Panc1 (cell line): Measurements from ENCODE around the gene CCDC194. TPM values are rescaled to one million over a fixed set of nuclear protein-coding genes. Genes with fewer than 3 reads are reported as not detected.

Experiments used
- ATAC-seq: fragments of 200-7000 bp; cut with Tn5 transposase; 2 replicates; pipeline ENCODE4 v1.9.1; 2020; ENCODE audit warnings: mild to moderate bottlenecking, moderate library complexity
- BruUV-seq: library from RNA; stranded (reverse); fragments of 400-500 nt; replicated peaks from 2 replicates; lab custom pipeline; 2021; lab: Mats Ljungman, UMichigan
- CTCF ChIA-PET: fragments of 300-600 bp; sonication (Branson Sonifier 250); formaldehyde crosslinking; loops from one replicate; lab custom pipeline; 2022; ENCODE audit warnings: antibody characterized with exemption; lab: Charles Lee
- POLR2A ChIA-PET: fragments of 300-600 bp; sonication (Branson Sonifier 250); formaldehyde crosslinking; loops from one replicate; lab custom pipeline; 2022; ENCODE audit warnings: antibody characterized with exemption; lab: Charles Lee
- DNase-seq: peaks from one replicate; pipeline ENCODE4 v3.0.0-alpha.2; 2010; ENCODE audit warnings: low read depth, low spot score
- H3K27ac ChIP-seq: 2 replicates; pipeline ENCODE4 v1.5.1; 2011; ENCODE audit warnings: mild to moderate bottlenecking, low read length, inconsistent platforms
- H3K27me3 ChIP-seq: fragments of 200-500 bp; sonication (Bioruptor generic); 2 replicates; pipeline ENCODE4 v1.6.0; 2014; ENCODE audit warnings: low read length, inconsistent platforms; ENCODE audit not compliant: control insufficient read depth, insufficient read depth
- H3K36me3 ChIP-seq: fragments of 200-500 bp; sonication (Bioruptor generic); 2 replicates; pipeline ENCODE4 v1.5.1; 2014; ENCODE audit warnings: inconsistent platforms, mild to moderate bottlenecking, low read length, moderate library complexity; ENCODE audit not compliant: control insufficient read depth, insufficient read depth
- H3K4me1 ChIP-seq: 2 replicates; pipeline ENCODE4 v1.5.1; 2011; ENCODE audit warnings: inconsistent platforms, mild to moderate bottlenecking, low read length, moderate library complexity; ENCODE audit not compliant: control insufficient read depth, insufficient read depth
- H3K4me3 ChIP-seq, 2 experiments: 2 replicates each; pipeline ENCODE4 v1.5.1; 2011 to 2012; ENCODE audit warnings: low read depth in 2 of 2, low read length in 2 of 2, mild to moderate bottlenecking in 2 of 2, inconsistent platforms in 1 of 2, moderate library complexity in 1 of 2
- H3K9me3 ChIP-seq: fragments of 200-500 bp; sonication (Bioruptor generic); 2 replicates; pipeline ENCODE4 v1.5.1; 2014; ENCODE audit warnings: low read depth, mild to moderate bottlenecking, inconsistent platforms, low read length, moderate library complexity; ENCODE audit not compliant: control insufficient read depth, insufficient read depth
- POLR2AphosphoS5 ChIP-seq: IDR thresholded peaks from 2 replicates; pipeline ENCODE4 v1.6.1; 2012; ENCODE audit warnings: mild to moderate bottlenecking, low read depth, low read length, moderate library complexity
- REST ChIP-seq, 2 experiments: IDR thresholded peaks; 2 replicates each; pipeline ENCODE4 v1.6.1; 2011 to 2012; ENCODE audit warnings: low read depth in 2 of 2, control low read depth in 1 of 2, low read length in 1 of 2, mild to moderate bottlenecking in 1 of 2, moderate library complexity in 1 of 2; ENCODE audit not compliant: insufficient read depth in 1 of 2
- SIN3A ChIP-seq: IDR thresholded peaks from 2 replicates; pipeline ENCODE4 v1.6.1; 2012; ENCODE audit warnings: low read depth, mild to moderate bottlenecking, low read length, moderate library complexity, borderline replicate concordance; ENCODE audit not compliant: insufficient read depth
- TCF7L2 ChIP-seq: IDR thresholded peaks from 2 replicates; pipeline ENCODE4 v1.6.1; 2011; ENCODE audit warnings: mild to moderate bottlenecking, low read depth, low read length, inconsistent platforms
- in situ Hi-C: cut with HindIII; loops from 2 replicates; pipeline ENCODE4 v1.10.0; 2016; ENCODE audit warnings: low sequenced_read_pairs, low pct_unique_long_range_greater_than_20kb
- intact Hi-C: fragments of 100-400 bp; cut with micrococcal nuclease; formaldehyde crosslinking; loops from one replicate; pipeline ENCODE4 v1.10.0; 2022; ENCODE audit not compliant: unreplicated experiment
- total RNA-seq: library from RNA; stranded (reverse); gene quantifications from one replicate; pipeline ENCODE4 v1.2.1, GENCODE V29; 2021; ENCODE audit not compliant: unreplicated experiment
- TF ChIP-seq, protein P1 (sequence below): fragments of 450-650 bp; IDR thresholded peaks from 2 replicates; pipeline ENCODE4 v1.5.1; 2017; ENCODE audit warnings: mild to moderate bottlenecking

The CCDC194 gene
- total RNA-seq, 1 experiment from 2014 or later = 0.51 TPM

GRCh38 chr19:17353386-17353785 is 40.6 kb downstream of the CCDC194 start:
- ATAC-seq = 0 out of 2 replicates have a peak, but pooled peaks have one; percentile 9
- BruUV-seq = no TSS peak
- Histone ChIP-seq H3K4me1 (no peaks in the 10 kb centered on the region), H3K27ac (no peak overlapping the region), H3K9me3 (no peaks in the 10 kb centered on the region), H3K27me3 (no peaks in the 10 kb centered on the region), H3K36me3 (no peaks in the 10 kb centered on the region), H3K4me3 (no peak overlapping the region)
- in situ Hi-C loops = no loop called here
- ChIA-PET POLR2A (no interaction called here), CTCF (no interaction called here)
- intact Hi-C loops = no loop called here
- TF ChIP-seq SIN3A (no peak), TCF7L2 (no peak)
- DNase-seq = no peak

- Histone ChIP-seq H3K9me3 (no peaks in the 10 kb centered on the region), H3K4me3 (no peak overlapping the region), H3K4me1 (no peaks in the 10 kb centered on the region), H3K36me3 (no peaks in the 10 kb centered on the region), H3K27ac (no peak overlapping the region), H3K27me3 (no peaks in the 10 kb centered on the region)
- DNase-seq (no peak), ATAC-seq (peak; percentile 33; the same call in 1 of the 2 replicates)
- intact Hi-C loops = no loop called here
- ChIA-PET CTCF (no interaction called here), POLR2A (no interaction called here)
- TF ChIP-seq REST (IDR thresholded peaks at IDR 0.05; ENCODE audit: insufficient read depth in 1 of 2, low read depth in 2 of 2, low read length in 1 of 2) = no peak
- TF ChIP-seq, protein P1, sequence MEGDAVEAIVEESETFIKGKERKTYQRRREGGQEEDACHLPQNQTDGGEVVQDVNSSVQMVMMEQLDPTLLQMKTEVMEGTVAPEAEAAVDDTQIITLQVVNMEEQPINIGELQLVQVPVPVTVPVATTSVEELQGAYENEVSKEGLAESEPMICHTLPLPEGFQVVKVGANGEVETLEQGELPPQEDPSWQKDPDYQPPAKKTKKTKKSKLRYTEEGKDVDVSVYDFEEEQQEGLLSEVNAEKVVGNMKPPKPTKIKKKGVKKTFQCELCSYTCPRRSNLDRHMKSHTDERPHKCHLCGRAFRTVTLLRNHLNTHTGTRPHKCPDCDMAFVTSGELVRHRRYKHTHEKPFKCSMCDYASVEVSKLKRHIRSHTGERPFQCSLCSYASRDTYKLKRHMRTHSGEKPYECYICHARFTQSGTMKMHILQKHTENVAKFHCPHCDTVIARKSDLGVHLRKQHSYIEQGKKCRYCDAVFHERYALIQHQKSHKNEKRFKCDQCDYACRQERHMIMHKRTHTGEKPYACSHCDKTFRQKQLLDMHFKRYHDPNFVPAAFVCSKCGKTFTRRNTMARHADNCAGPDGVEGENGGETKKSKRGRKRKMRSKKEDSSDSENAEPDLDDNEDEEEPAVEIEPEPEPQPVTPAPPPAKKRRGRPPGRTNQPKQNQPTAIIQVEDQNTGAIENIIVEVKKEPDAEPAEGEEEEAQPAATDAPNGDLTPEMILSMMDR = no peak
- TF ChIP-seq POLR2AphosphoS5 = no peak
- no peak for TF ChIP-seq SIN3A
- TF ChIP-seq TCF7L2 = no peak
- in situ Hi-C loops = no loop called here
- BruUV-seq = no TSS peak
Measured at GRCh38 chr19:17352608-17353280, 41.3 kb downstream of the CCDC194 start.

GRCh38 chr19:17351815-17352435 is 42.1 kb downstream of the CCDC194 start:
- ATAC-seq (no peak), DNase-seq (no peak)
- intact Hi-C loops = no loop called here
- in situ Hi-C loops = no loop called here
- CTCF ChIA-PET = no interaction called here
- Histone ChIP-seq H3K27ac (no peak overlapping the region), H3K9me3 (no peaks in the 10 kb centered on the region), H3K4me3 (no peak overlapping the region), H3K4me1 (no peaks in the 10 kb centered on the region), H3K36me3 (no peaks in the 10 kb centered on the region), H3K27me3 (no peaks in the 10 kb centered on the region)
- TF ChIP-seq SIN3A = no peak
- no peak for TF ChIP-seq TCF7L2
- TF ChIP-seq, protein P1 = no peak
- no peak for TF ChIP-seq REST (IDR thresholded peaks at IDR 0.05; ENCODE audit: insufficient read depth in 1 of 2, low read depth in 2 of 2, low read length in 1 of 2)
- no peak for TF ChIP-seq POLR2AphosphoS5
- no TSS peak for BruUV-seq
- POLR2A ChIA-PET = no interaction called here
